ENCODE measurements around the gene STX4.

Gene STX4

GRCh38 chr16:31032736-31033708 is at the start of gene STX4:
STX4 (plus strand) TSS chr16:31033558; CDS start chr16:31033806, 248 bp downstream.
- in situ Hi-C loops (cut with MboI; ENCODE audit: low pct_unique_long_range_greater_than_20kb, low sequenced_read_pairs), result no loop called here
- peak; percentile 97 for DNase-seq

GRCh38 chr16:30983898-30984610 is 49.3 kb upstream of the STX4 start:
- DNase-seq, result no peak
- in situ Hi-C loops (cut with MboI; ENCODE audit: low pct_unique_long_range_greater_than_20kb, low sequenced_read_pairs), result no loop called here

GRCh38 chr16:30984669-30985400 is 48.5 kb upstream of the STX4 start, which contains the start of gene HSD3B7:
HSD3B7 (plus strand) TSS chr16:30985207; CDS start chr16:30985659, 452 bp downstream.
- in situ Hi-C loops (cut with MboI; ENCODE audit: low pct_unique_long_range_greater_than_20kb, low sequenced_read_pairs), result no loop called here

GRCh38 chr16:30985401-30986128 is 47.8 kb upstream of the STX4 start:
- in situ Hi-C loops (cut with MboI; ENCODE audit: low pct_unique_long_range_greater_than_20kb, low sequenced_read_pairs), result no loop called here
- no peak for DNase-seq

More at GRCh38 chr16:30984669-30985400, 48.5 kb upstream of the STX4 start, which contains the start of gene HSD3B7:
- DNase-seq, result peak; percentile 85

- no peak for DNase-seq
- in situ Hi-C loops (cut with MboI; ENCODE audit: low pct_unique_long_range_greater_than_20kb, low sequenced_read_pairs), result no loop called here
Measured at GRCh38 chr16:30986129-30986991, 47.0 kb upstream of the STX4 start.

GRCh38 chr16:30987581-30988190 is 45.7 kb upstream of the STX4 start:
- in situ Hi-C loops (cut with MboI; ENCODE audit: low pct_unique_long_range_greater_than_20kb, low sequenced_read_pairs), result no loop called here
- DNase-seq, result no peak

GRCh38 chr16:30989469-30990047 is 43.8 kb upstream of the STX4 start:
- in situ Hi-C loops (cut with MboI; ENCODE audit: low pct_unique_long_range_greater_than_20kb, low sequenced_read_pairs), result no loop called here
- DNase-seq, result no peak

GRCh38 chr16:30990105-30990504 is 43.3 kb upstream of the STX4 start:
- in situ Hi-C loops (cut with MboI; ENCODE audit: low pct_unique_long_range_greater_than_20kb, low sequenced_read_pairs), result no loop called here
- DNase-seq, result no peak

- in situ Hi-C loops (cut with MboI; ENCODE audit: low pct_unique_long_range_greater_than_20kb, low sequenced_read_pairs), result no loop called here
- no peak for DNase-seq
Measured at GRCh38 chr16:30991052-30991451, 42.3 kb upstream of the STX4 start.

- DNase-seq, result no peak
- in situ Hi-C loops (cut with MboI; ENCODE audit: low pct_unique_long_range_greater_than_20kb, low sequenced_read_pairs), result no loop called here
Measured at GRCh38 chr16:30992276-30992780, 41.0 kb upstream of the STX4 start.

- in situ Hi-C loops (cut with MboI; ENCODE audit: low pct_unique_long_range_greater_than_20kb, low sequenced_read_pairs), result no loop called here
- DNase-seq, result peak; percentile 58
Measured at GRCh38 chr16:30992931-30993816, 40.2 kb upstream of the STX4 start.

GRCh38 chr16:30995927-30996323 is 37.4 kb upstream of the STX4 start:
- in situ Hi-C loops (cut with MboI; ENCODE audit: low pct_unique_long_range_greater_than_20kb, low sequenced_read_pairs), result no loop called here
- DNase-seq, result no peak

- in situ Hi-C loops (cut with MboI; ENCODE audit: low pct_unique_long_range_greater_than_20kb, low sequenced_read_pairs), result no loop called here
- DNase-seq, result no peak
Measured at GRCh38 chr16:30996324-30996984, 36.9 kb upstream of the STX4 start.

GRCh38 chr16:30996985-30997724 is 36.2 kb upstream of the STX4 start:
- in situ Hi-C loops (cut with MboI; ENCODE audit: low pct_unique_long_range_greater_than_20kb, low sequenced_read_pairs), result no loop called here
- no peak for DNase-seq

All from KBM-7 (cell line).